ENCODE measurements around the gene DPY30. TPM values are rescaled to one million over a fixed set of nuclear protein-coding genes. Genes with fewer than 3 reads are reported as not detected.

DPY30 gene
- polyA plus RNA-seq, 2 donors: 77.2 to 115 TPM

DNA sequence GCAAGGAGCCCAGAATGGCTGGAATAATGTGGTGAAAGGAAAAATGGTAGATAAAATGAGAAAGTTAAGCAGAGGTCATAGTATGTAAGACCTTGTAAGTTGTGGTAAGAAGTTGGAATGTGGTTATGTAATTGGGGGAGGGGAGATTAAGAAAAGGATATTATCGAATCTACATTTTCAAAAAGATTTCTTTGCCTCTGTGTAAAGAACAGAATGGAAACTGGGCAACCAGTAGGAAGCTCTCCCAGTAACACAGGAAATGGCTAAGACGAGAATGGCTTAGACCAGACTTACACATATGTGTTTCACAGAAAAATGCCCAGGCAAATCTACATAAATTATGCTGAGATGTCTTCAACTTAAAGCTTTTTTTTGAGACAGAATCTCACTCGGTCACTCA, 42.0 kb downstream of the DPY30 start:
- Histone ChIP-seq H3K27ac (ENCODE audit: low read depth in 2 of 2, low read length in 1 of 2) (no peak overlapping the region), H3K4me1 (ENCODE audit: control insufficient read depth in 2 of 2, insufficient read depth in 2 of 2, low read length in 1 of 2) (peaks cover 0 to 3% of the 10 kb centered on the region in 2 donors), H3K4me3 (ENCODE audit: low read depth in 1 of 2, low read length in 2 of 2) (no peak overlapping the region), H3K36me3 (ENCODE audit: control insufficient read depth in 2 of 2, insufficient read depth in 2 of 2, low read length in 1 of 2) (no peaks in the 10 kb centered on the region), H3K27me3 (ENCODE audit: control insufficient read depth in 1 of 2, insufficient read depth in 2 of 2, low read length in 2 of 2) (no peaks in the 10 kb centered on the region), H3K9me3 (ENCODE audit: control insufficient read depth in 2 of 2, insufficient read depth in 1 of 2, low read depth in 1 of 2, low read length in 1 of 2) (no peaks in the 10 kb centered on the region)
- WGBS, 2 donors: 78 to 80% methylated on average over 3 of the region's 3 CpGs

DNA sequence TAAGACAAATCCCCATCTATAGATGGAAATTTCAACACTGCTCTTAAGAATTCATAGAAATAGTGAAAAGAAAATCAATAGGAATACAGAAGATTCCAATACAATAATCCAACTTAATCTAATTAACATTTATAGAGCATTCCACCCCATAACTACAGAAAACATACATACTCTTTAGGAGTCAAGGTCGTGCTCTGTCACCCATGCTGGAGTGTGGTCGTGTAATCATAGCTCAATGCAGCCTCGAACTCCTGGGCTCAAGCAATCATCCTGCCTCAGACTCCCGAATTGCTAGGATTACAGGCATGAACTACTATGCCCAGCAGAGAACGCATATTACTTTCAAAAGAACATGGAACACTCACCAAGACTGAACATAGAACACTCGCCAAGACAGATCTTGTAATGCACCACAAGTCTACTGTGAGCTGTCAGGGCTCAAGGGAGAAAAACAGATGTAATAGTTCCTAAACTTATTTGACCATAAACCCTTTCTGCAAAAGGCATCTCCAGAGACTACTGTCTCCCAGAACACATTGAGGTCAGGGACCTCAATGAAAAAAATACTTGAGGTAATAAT, 42.9 kb downstream of the DPY30 start:
- Histone ChIP-seq H3K36me3 (ENCODE audit: control insufficient read depth in 2 of 2, insufficient read depth in 2 of 2, low read length in 1 of 2) (no peaks in the 10 kb centered on the region), H3K27me3 (ENCODE audit: control insufficient read depth in 1 of 2, insufficient read depth in 2 of 2, low read length in 2 of 2) (no peaks in the 10 kb centered on the region), H3K4me1 (ENCODE audit: control insufficient read depth in 2 of 2, insufficient read depth in 2 of 2, low read length in 1 of 2) (peaks cover 0 to 3% of the 10 kb centered on the region in 2 donors), H3K9me3 (ENCODE audit: control insufficient read depth in 2 of 2, insufficient read depth in 1 of 2, low read depth in 1 of 2, low read length in 1 of 2) (no peaks in the 10 kb centered on the region), H3K4me3 (ENCODE audit: low read depth in 1 of 2, low read length in 2 of 2) (no peak overlapping the region), H3K27ac (ENCODE audit: low read depth in 2 of 2, low read length in 1 of 2) (no peak overlapping the region)
- 89 to 91% methylated on average over 6 of the region's 6 CpGs for whole genome bisulfite sequencing, 2 donors

DNA sequence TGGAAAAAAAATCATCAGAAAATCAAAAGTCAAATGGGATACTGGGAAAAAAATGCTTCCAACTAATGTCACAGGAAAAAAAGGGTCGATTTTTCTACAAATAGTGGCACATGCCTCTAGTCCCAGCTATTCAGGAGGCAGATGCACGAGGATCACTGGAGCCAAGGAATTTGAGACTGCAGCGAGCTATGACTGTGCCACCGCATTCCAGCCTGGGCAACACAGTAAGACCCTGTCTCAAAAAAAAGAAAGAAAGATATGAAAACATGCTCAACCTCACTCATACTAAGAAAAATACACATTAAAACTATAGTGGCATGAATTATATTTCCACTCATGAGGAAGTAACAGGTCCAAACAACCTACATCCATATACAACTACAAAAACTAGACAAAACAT, 46.7 kb downstream of the DPY30 start:
- H3K4me3 ChIP-seq (ENCODE audit: low read depth in 1 of 2, low read length in 2 of 2): no peak overlapping the region
- no peaks in the 10 kb centered on the region for H3K27me3 ChIP-seq (ENCODE audit: control insufficient read depth in 1 of 2, insufficient read depth in 2 of 2, low read length in 2 of 2)
- no peaks in the 10 kb centered on the region for H3K36me3 ChIP-seq (ENCODE audit: control insufficient read depth in 2 of 2, insufficient read depth in 2 of 2, low read length in 1 of 2)
- no peaks in the 10 kb centered on the region for H3K9me3 ChIP-seq (ENCODE audit: control insufficient read depth in 2 of 2, insufficient read depth in 1 of 2, low read depth in 1 of 2, low read length in 1 of 2)
- H3K27ac ChIP-seq (ENCODE audit: low read depth in 2 of 2, low read length in 1 of 2): no peak overlapping the region
- WGBS, 2 donors: 93 to 98% methylated on average over 4 of the region's 4 CpGs
- no peaks in the 10 kb centered on the region for H3K4me1 ChIP-seq (ENCODE audit: control insufficient read depth in 2 of 2, insufficient read depth in 2 of 2, low read length in 1 of 2)

DNA sequence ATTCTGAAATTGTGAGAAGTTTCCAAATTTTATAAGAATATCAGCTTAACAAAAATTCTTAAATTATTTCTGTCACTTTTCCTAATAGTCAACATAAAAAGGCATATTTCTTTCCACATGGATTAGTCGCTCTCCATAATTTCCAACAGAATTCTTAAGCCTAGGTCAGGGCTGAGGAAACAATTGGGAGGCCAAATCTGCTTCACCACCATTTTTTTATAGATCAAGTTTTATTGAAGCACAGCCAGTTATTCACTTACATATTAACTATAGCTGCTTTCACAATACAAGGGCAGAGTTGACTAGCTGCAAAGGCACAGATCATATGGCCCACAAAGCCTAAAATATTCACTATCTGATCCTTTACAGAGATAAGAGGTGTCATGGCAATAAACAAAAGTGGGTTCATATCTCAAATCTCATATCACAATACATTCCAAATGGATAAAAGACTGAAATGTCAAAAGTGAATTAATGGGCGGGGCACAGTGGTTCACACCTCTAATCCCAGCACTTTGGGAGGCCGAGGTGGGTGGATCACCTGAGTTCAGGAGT, 47.5 kb downstream of the DPY30 start:
- Histone ChIP-seq H3K9me3 (ENCODE audit: control insufficient read depth in 2 of 2, insufficient read depth in 1 of 2, low read depth in 1 of 2, low read length in 1 of 2) (no peaks in the 10 kb centered on the region), H3K4me1 (ENCODE audit: control insufficient read depth in 2 of 2, insufficient read depth in 2 of 2, low read length in 1 of 2) (no peaks in the 10 kb centered on the region), H3K36me3 (ENCODE audit: control insufficient read depth in 2 of 2, insufficient read depth in 2 of 2, low read length in 1 of 2) (no peaks in the 10 kb centered on the region), H3K27ac (ENCODE audit: low read depth in 2 of 2, low read length in 1 of 2) (no peak overlapping the region), H3K4me3 (ENCODE audit: low read depth in 1 of 2, low read length in 2 of 2) (no peak overlapping the region), H3K27me3 (ENCODE audit: control insufficient read depth in 1 of 2, insufficient read depth in 2 of 2, low read length in 2 of 2) (no peaks in the 10 kb centered on the region)
- 89 to 91% methylated on average over 3 of the region's 3 CpGs for WGBS, 2 donors

DNA sequence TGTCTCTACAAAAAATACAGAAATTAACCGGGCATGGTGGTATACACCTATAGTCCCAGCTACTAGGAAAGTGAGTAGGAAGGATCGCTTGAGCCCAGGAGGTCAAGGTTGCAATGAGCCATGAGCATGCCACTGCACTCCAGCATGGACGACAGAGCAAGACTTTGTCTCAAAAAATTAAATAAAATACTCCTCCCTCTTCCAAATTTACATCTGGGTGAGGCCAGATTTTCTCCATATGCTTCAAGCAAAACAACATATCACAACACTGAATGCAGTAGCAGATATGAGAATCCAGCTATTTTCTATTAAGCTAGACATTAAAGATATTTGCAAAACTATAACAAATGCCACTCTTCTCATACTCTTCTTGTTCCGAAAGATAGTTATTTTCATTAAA, 49.7 kb downstream of the DPY30 start:
- no peak overlapping the region for H3K27ac ChIP-seq (ENCODE audit: low read depth in 2 of 2, low read length in 1 of 2)

DNA sequence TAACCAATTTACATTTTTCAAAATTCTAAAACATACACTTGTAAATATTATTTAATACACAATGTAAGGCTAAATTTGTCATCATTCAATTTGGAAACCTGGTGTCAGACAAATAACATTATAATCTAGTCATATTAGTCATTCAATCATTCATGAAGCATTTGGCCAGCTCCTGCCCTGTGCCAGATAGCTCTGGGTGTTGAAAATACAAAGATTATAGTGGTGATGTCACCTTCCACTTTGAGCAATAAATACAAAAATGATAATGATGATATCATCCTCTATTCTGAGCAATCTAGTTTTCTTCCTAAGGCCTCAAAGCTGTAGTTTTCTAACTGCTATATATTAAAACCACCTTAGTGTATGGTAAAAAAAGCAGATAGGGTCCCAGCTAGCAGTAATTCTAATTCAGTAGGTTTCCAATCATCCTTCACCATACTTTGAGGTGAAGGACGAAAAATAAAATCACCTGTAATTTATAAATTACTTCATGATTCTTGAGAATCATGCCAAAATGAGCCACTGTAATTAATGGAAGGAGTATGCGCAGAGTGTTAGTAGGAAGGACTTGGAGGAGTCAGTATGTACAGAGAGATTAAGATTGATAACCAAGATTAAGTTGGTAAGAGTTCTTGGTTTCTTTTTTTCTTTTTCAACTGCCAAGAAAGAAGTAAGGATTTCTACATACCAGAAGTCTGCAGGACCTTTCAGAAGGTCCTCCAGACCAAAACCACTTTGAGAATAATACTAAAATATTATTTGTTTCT, 52.0 kb downstream of the DPY30 start:
- Histone ChIP-seq H3K27me3 (ENCODE audit: control insufficient read depth in 1 of 2, insufficient read depth in 2 of 2, low read length in 2 of 2) (no peaks in the 10 kb centered on the region), H3K9me3 (ENCODE audit: control insufficient read depth in 2 of 2, insufficient read depth in 1 of 2, low read depth in 1 of 2, low read length in 1 of 2) (no peaks in the 10 kb centered on the region), H3K4me3 (ENCODE audit: low read depth in 1 of 2, low read length in 2 of 2) (no peak overlapping the region), H3K36me3 (ENCODE audit: control insufficient read depth in 2 of 2, insufficient read depth in 2 of 2, low read length in 1 of 2) (no peaks in the 10 kb centered on the region), H3K4me1 (ENCODE audit: control insufficient read depth in 2 of 2, insufficient read depth in 2 of 2, low read length in 1 of 2) (no peaks in the 10 kb centered on the region), H3K27ac (ENCODE audit: low read depth in 2 of 2, low read length in 1 of 2) (no peak overlapping the region)
- WGBS, 2 donors: 67 to 81% methylated on average over 2 of the region's 2 CpGs

More for the DNA sequence above, 49.7 kb downstream of the DPY30 start:
- WGBS, 2 donors: 91 to 93% methylated on average over 4 of the region's 4 CpGs
- Histone ChIP-seq H3K27me3 (ENCODE audit: control insufficient read depth in 1 of 2, insufficient read depth in 2 of 2, low read length in 2 of 2) (no peaks in the 10 kb centered on the region), H3K36me3 (ENCODE audit: control insufficient read depth in 2 of 2, insufficient read depth in 2 of 2, low read length in 1 of 2) (no peaks in the 10 kb centered on the region), H3K9me3 (ENCODE audit: control insufficient read depth in 2 of 2, insufficient read depth in 1 of 2, low read depth in 1 of 2, low read length in 1 of 2) (no peaks in the 10 kb centered on the region), H3K4me1 (ENCODE audit: control insufficient read depth in 2 of 2, insufficient read depth in 2 of 2, low read length in 1 of 2) (no peaks in the 10 kb centered on the region), H3K4me3 (ENCODE audit: low read depth in 1 of 2, low read length in 2 of 2) (no peak overlapping the region)

DNA sequence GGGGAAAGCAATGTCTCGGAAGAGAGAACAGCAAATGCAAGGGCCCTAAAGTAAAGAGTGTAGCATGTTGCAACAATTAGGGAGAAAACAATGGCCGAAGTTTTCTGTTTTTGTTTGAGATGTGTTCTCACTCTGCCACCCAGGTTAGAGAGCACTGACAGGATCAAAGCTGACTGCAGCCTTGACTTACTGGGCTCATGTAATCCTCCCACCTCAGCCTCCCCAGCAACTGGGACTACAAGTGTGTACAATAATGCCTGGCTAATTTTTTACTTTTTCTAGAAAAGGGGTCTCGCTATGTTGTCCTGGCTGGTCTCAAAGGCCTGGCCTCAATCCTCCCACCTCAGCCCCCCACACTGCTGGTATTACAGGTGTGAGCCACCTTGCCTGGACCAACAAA, 52.7 kb downstream of the DPY30 start:
- H3K4me3 ChIP-seq (ENCODE audit: low read depth in 1 of 2, low read length in 2 of 2): no peak overlapping the region
- no peak overlapping the region for H3K27ac ChIP-seq (ENCODE audit: low read depth in 2 of 2, low read length in 1 of 2)
- H3K36me3 ChIP-seq (ENCODE audit: control insufficient read depth in 2 of 2, insufficient read depth in 2 of 2, low read length in 1 of 2): no peaks in the 10 kb centered on the region
- 87 to 88% methylated on average over 3 of the region's 3 CpGs for WGBS, 2 donors
- H3K9me3 ChIP-seq (ENCODE audit: control insufficient read depth in 2 of 2, insufficient read depth in 1 of 2, low read depth in 1 of 2, low read length in 1 of 2): no peaks in the 10 kb centered on the region
- H3K27me3 ChIP-seq (ENCODE audit: control insufficient read depth in 1 of 2, insufficient read depth in 2 of 2, low read length in 2 of 2): no peaks in the 10 kb centered on the region
- no peaks in the 10 kb centered on the region for H3K4me1 ChIP-seq (ENCODE audit: control insufficient read depth in 2 of 2, insufficient read depth in 2 of 2, low read length in 1 of 2)

DNA sequence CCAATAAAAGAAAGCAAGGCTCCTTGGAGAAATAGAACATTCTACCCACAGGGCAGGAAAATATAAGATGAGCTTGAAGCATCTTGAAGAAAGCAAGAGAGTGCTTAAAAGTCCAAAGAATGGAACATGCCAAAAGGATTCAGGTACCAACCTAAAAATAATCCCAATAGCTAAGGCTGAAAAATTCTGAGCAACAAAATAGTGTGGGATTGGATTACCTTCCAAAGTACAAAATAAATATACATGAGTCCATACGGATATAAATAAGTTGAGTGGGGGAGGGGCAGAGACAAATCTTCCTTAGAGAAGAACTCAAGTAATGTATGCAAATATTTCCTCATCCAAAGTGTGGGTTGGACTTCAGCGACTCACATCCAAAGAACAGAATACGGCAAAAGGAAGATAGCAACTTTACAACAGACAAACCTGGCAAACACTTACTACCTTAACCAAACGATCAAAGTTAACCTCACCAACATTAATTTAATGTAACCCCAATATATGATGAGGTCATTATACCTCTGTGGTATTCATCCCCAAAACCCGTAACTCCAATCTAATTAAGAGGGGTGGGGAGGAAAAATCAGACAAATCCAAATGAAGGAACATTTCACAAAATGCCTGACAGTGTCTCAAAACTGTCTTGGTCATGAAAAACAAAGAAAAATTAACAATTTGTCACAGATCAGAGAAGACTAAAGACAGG, 55.7 kb downstream of the DPY30 start:
- H3K36me3 ChIP-seq (ENCODE audit: control insufficient read depth in 2 of 2, insufficient read depth in 2 of 2, low read length in 1 of 2): no peaks in the 10 kb centered on the region
- H3K27ac ChIP-seq (ENCODE audit: low read depth in 2 of 2, low read length in 1 of 2): no peak overlapping the region
- no peaks in the 10 kb centered on the region for H3K4me1 ChIP-seq (ENCODE audit: control insufficient read depth in 2 of 2, insufficient read depth in 2 of 2, low read length in 1 of 2)
- H3K27me3 ChIP-seq (ENCODE audit: control insufficient read depth in 1 of 2, insufficient read depth in 2 of 2, low read length in 2 of 2): no peaks in the 10 kb centered on the region
- 90 to 91% methylated on average over 5 of the region's 5 CpGs for WGBS, 2 donors
- no peaks in the 10 kb centered on the region for H3K9me3 ChIP-seq (ENCODE audit: control insufficient read depth in 2 of 2, insufficient read depth in 1 of 2, low read depth in 1 of 2, low read length in 1 of 2)
- no peak overlapping the region for H3K4me3 ChIP-seq (ENCODE audit: low read depth in 1 of 2, low read length in 2 of 2)

DNA sequence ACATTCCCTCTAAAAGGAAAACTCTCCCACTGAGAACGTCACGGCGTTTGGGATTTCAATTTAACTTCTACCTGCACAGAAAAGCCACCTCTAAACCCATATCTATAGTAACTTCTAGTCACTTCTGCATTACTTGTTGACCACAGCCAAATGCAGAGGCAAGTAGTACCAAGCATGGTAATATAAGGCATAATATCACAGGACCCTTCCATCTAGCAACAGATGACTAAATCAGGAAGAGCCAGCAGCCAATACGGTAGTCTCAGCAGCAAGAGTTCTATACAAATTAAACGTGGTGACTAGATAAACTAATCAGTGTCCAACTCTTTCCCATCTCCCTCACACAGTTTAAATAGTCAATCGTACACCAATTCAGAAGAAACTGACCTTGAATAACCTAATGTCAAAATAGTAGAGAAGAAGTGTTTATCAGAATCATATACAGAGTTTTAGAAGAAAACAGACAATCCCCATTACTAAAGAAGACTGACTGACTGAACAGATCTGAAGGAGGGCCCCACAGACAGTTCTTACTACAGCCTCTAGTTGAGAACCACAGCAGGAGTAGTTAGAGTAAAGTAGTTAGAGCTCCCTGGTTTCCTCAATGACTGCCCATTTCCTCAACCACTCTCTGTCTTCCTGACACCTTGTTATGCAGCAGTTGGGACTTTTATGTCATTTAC, 58.8 kb downstream of the DPY30 start:
- Histone ChIP-seq H3K9me3 (ENCODE audit: control insufficient read depth in 2 of 2, insufficient read depth in 1 of 2, low read depth in 1 of 2, low read length in 1 of 2) (no peaks in the 10 kb centered on the region), H3K4me3 (ENCODE audit: low read depth in 1 of 2, low read length in 2 of 2) (no peak overlapping the region), H3K4me1 (ENCODE audit: control insufficient read depth in 2 of 2, insufficient read depth in 2 of 2, low read length in 1 of 2) (no peaks in the 10 kb centered on the region), H3K36me3 (ENCODE audit: control insufficient read depth in 2 of 2, insufficient read depth in 2 of 2, low read length in 1 of 2) (no peaks in the 10 kb centered on the region), H3K27ac (ENCODE audit: low read depth in 2 of 2, low read length in 1 of 2) (no peak overlapping the region), H3K27me3 (ENCODE audit: control insufficient read depth in 1 of 2, insufficient read depth in 2 of 2, low read length in 2 of 2) (no peaks in the 10 kb centered on the region)
- 60 to 64% methylated on average over 6 of the region's 6 CpGs for WGBS, 2 donors
